Uterus (tissue), 2 donors: ENCODE results near the gene MARCHF6.

Experiments
- POLR2A ChIP-seq, 2 donors: fragments of 450-650 bp; IDR thresholded peaks; one replicate each; pipeline ENCODE4 v1.6.1; 2016; ENCODE audit warnings: antibody characterized with exemption in 2 of 2, mild to moderate bottlenecking in 1 of 2, moderate library complexity in 1 of 2
- TF ChIP-seq, protein P1 (sequence below), 4 experiments: fragments of 200-600 bp in 2 of 4; fragments of 450-650 bp in 2 of 4; sonication (generic) in 2 of 4; IDR thresholded peaks; one replicate each; pipeline ENCODE4 v1.5.1; 2016 to 2019; ENCODE audit warnings: antibody characterized with exemption in 4 of 4, mild to moderate bottlenecking in 2 of 4, moderate library complexity in 1 of 4

GRCh38 chr5:10306114-10306513 lies 47.4 kb upstream of the MARCHF6 start:
- TF ChIP-seq, protein P1, sequence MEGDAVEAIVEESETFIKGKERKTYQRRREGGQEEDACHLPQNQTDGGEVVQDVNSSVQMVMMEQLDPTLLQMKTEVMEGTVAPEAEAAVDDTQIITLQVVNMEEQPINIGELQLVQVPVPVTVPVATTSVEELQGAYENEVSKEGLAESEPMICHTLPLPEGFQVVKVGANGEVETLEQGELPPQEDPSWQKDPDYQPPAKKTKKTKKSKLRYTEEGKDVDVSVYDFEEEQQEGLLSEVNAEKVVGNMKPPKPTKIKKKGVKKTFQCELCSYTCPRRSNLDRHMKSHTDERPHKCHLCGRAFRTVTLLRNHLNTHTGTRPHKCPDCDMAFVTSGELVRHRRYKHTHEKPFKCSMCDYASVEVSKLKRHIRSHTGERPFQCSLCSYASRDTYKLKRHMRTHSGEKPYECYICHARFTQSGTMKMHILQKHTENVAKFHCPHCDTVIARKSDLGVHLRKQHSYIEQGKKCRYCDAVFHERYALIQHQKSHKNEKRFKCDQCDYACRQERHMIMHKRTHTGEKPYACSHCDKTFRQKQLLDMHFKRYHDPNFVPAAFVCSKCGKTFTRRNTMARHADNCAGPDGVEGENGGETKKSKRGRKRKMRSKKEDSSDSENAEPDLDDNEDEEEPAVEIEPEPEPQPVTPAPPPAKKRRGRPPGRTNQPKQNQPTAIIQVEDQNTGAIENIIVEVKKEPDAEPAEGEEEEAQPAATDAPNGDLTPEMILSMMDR (IDR thresholded peaks at IDR 0.05), result no peak
- TF ChIP-seq POLR2A (IDR thresholded peaks at IDR 0.05), result no peak
